ENCODE measurements around the gene RFC5.

The RFC5 gene

GRCh38 chr12:118055144-118055557 is 38.6 kb downstream of the RFC5 start:
- DNase-seq (ENCODE audit: low spot score in 2 of 2), result peak; percentile 52 to 83
- Mint-ChIP-seq H3K27ac (no peak overlapping the region), H3K4me1 (peaks cover 55% of the 10 kb centered on the region), H3K4me3 (no peak overlapping the region), H3K36me3 (peaks cover 71% of the 10 kb centered on the region), H3K9me3 (no peaks in the 10 kb centered on the region)
- peak; percentile 72 for ATAC-seq

- no peak overlapping the region for H3K27ac Mint-ChIP-seq
- no peak for DNase-seq (ENCODE audit: low spot score in 2 of 2)
- H3K9me3 Mint-ChIP-seq, result no peaks in the 10 kb centered on the region
- H3K36me3 Mint-ChIP-seq, result peaks cover 65% of the 10 kb centered on the region
- no peak overlapping the region for H3K4me3 Mint-ChIP-seq
- peaks cover 50% of the 10 kb centered on the region for H3K4me1 Mint-ChIP-seq
- ATAC-seq, result no peak
Measured at GRCh38 chr12:118055865-118056773, 39.6 kb downstream of the RFC5 start.

- Mint-ChIP-seq H3K27ac (peak overlapping the region; percentile 99), H3K9me3 (no peaks in the 10 kb centered on the region), H3K36me3 (peaks cover 62% of the 10 kb centered on the region), H3K4me1 (peaks cover 42% of the 10 kb centered on the region), H3K4me3 (peak overlapping the region; percentile 99)
- no peak for DNase-seq (ENCODE audit: low spot score in 2 of 2)
- no peak for ATAC-seq
Measured at GRCh38 chr12:118058227-118058626, 41.7 kb downstream of the RFC5 start.

- ATAC-seq (no peak), DNase-seq (ENCODE audit: low spot score in 2 of 2) (no peak)
- Mint-ChIP-seq H3K4me1 (peaks cover 37% of the 10 kb centered on the region), H3K36me3 (peaks cover 57% of the 10 kb centered on the region), H3K9me3 (no peaks in the 10 kb centered on the region), H3K27ac (peak overlapping the region; percentile 99), H3K4me3 (peak overlapping the region; percentile 99)
Measured at GRCh38 chr12:118058881-118059280, 42.4 kb downstream of the RFC5 start.

GRCh38 chr12:118059341-118060191 is 43.1 kb downstream of the RFC5 start:
- H3K27ac Mint-ChIP-seq, result peak overlapping the region; percentile 99
- ATAC-seq (no peak), DNase-seq (ENCODE audit: low spot score in 2 of 2) (no peak)
- no peaks in the 10 kb centered on the region for H3K9me3 Mint-ChIP-seq
- H3K4me3 Mint-ChIP-seq, result peak overlapping the region; percentile 99
- peaks cover 52% of the 10 kb centered on the region for H3K36me3 Mint-ChIP-seq
- H3K4me1 Mint-ChIP-seq, result peaks cover 44% of the 10 kb centered on the region

GRCh38 chr12:118060301-118061010 is 44.0 kb downstream of the RFC5 start:
- peaks cover 52% of the 10 kb centered on the region for H3K36me3 Mint-ChIP-seq
- peak overlapping the region; percentile 99 for H3K4me3 Mint-ChIP-seq
- H3K4me1 Mint-ChIP-seq, result peaks cover 53% of the 10 kb centered on the region
- H3K9me3 Mint-ChIP-seq, result no peaks in the 10 kb centered on the region
- ATAC-seq (peak; percentile 59), DNase-seq (ENCODE audit: low spot score in 2 of 2) (peak in 1 of 2 donors; percentile 78)
- peak overlapping the region; percentile 99 for H3K27ac Mint-ChIP-seq

- peak; percentile 47 to 78 for DNase-seq (ENCODE audit: low spot score in 2 of 2)
Measured at GRCh38 chr12:118061011-118061872, 44.7 kb downstream of the RFC5 start, which contains the start of gene WSB2. Gene WSB2, minus strand, starts transcription at chr12:118061179. Its CDS starts 131 bp downstream, at chr12:118061048.

GRCh38 chr12:118061873-118062843 is 45.7 kb downstream of the RFC5 start:
- ATAC-seq (no peak), DNase-seq (ENCODE audit: low spot score in 2 of 2) (peak in 1 of 2 donors; percentile 64)
- H3K4me1 Mint-ChIP-seq, result peaks cover 49% of the 10 kb centered on the region
- H3K4me3 Mint-ChIP-seq, result peak overlapping the region; percentile 99
- peak overlapping the region; percentile 99 for H3K27ac Mint-ChIP-seq
- H3K36me3 Mint-ChIP-seq, result peaks cover 45% of the 10 kb centered on the region
- no peaks in the 10 kb centered on the region for H3K9me3 Mint-ChIP-seq

More at GRCh38 chr12:118061011-118061872, 44.7 kb downstream of the RFC5 start, which contains the start of gene WSB2:
- peak; percentile 70 for ATAC-seq
- Mint-ChIP-seq H3K27ac (peak within 1 kb of the TSS; percentile 99), H3K36me3 (peaks cover 47% of the 10 kb centered on the region), H3K4me3 (peak within 1 kb of the TSS; percentile 99), H3K9me3 (no peaks in the 10 kb centered on the region), H3K4me1 (peaks cover 51% of the 10 kb centered on the region)

GRCh38 chr12:118063576-118064391 is 47.3 kb downstream of the RFC5 start:
- Mint-ChIP-seq H3K4me1 (peaks cover 41% of the 10 kb centered on the region), H3K9me3 (no peaks in the 10 kb centered on the region), H3K4me3 (peak overlapping the region; percentile 35), H3K36me3 (peaks cover 36% of the 10 kb centered on the region), H3K27ac (peak overlapping the region; percentile 17)
- no peak for ATAC-seq
- no peak for DNase-seq (ENCODE audit: low spot score in 2 of 2)

GRCh38 chr12:118064608-118065007 is 48.1 kb downstream of the RFC5 start:
- Mint-ChIP-seq H3K4me1 (peaks cover 33% of the 10 kb centered on the region), H3K36me3 (peaks cover 28% of the 10 kb centered on the region), H3K4me3 (peak overlapping the region; percentile 35), H3K27ac (peak overlapping the region; percentile 45), H3K9me3 (no peaks in the 10 kb centered on the region)
- peak; percentile 49 for ATAC-seq
- DNase-seq (ENCODE audit: low spot score in 2 of 2), result peak in 1 of 2 donors; percentile 56

GRCh38 chr12:118065380-118065779 is 48.9 kb downstream of the RFC5 start:
- ATAC-seq (no peak), DNase-seq (ENCODE audit: low spot score in 2 of 2) (no peak)
- Mint-ChIP-seq H3K4me1 (peaks cover 33% of the 10 kb centered on the region), H3K4me3 (no peak overlapping the region), H3K27ac (no peak overlapping the region), H3K9me3 (no peaks in the 10 kb centered on the region), H3K36me3 (peaks cover 20% of the 10 kb centered on the region)

- Mint-ChIP-seq H3K27ac (no peak overlapping the region), H3K9me3 (no peaks in the 10 kb centered on the region), H3K36me3 (no peaks in the 10 kb centered on the region), H3K4me1 (peaks cover 20% of the 10 kb centered on the region), H3K4me3 (no peak overlapping the region)
- DNase-seq (ENCODE audit: low spot score in 2 of 2) (no peak), ATAC-seq (peak; percentile 59)
Measured at GRCh38 chr12:118068445-118068844, 51.9 kb downstream of the RFC5 start.
